Upper lobe of left lung (tissue), 4 donors: Measurements from ENCODE around the gene CHM.

Source experiments
- CTCF ChIP-seq, 6 experiments: fragments of 450-650 bp in 4 of 6; fragments of 200-600 bp in 2 of 6; sonication (generic) in 2 of 6; IDR thresholded peaks; one replicate each; pipeline ENCODE4 v1.5.1; 2016 to 2019; ENCODE audit warnings: antibody characterized with exemption in 6 of 6
- EP300 ChIP-seq, 4 donors: sonication (generic); formaldehyde crosslinking; IDR thresholded peaks; one replicate each; pipeline ENCODE4 v1.5.1; 2017; ENCODE audit warnings: antibody characterized with exemption in 4 of 4, control low read depth in 2 of 4
- POLR2A ChIP-seq, 4 donors: fragments of 450-650 bp; IDR thresholded peaks; one replicate each; pipeline ENCODE4 v1.5.1; 2016 to 2017; ENCODE audit warnings: antibody characterized with exemption in 4 of 4, mild to moderate bottlenecking in 2 of 4
- POLR2AphosphoS5 ChIP-seq, 2 donors: sonication (generic); formaldehyde crosslinking; IDR thresholded peaks; one replicate each; pipeline ENCODE4 v1.5.1; 2017; ENCODE audit warnings: antibody characterized with exemption in 2 of 2

- TF ChIP-seq EP300 (IDR thresholded peaks at IDR 0.05) (no peak), POLR2A (IDR thresholded peaks at IDR 0.05) (no peak), CTCF (IDR thresholded peaks at IDR 0.05) (no peak), POLR2AphosphoS5 (IDR thresholded peaks at IDR 0.05) (no peak)
Observed at GRCh38 chrX:85882601-85883000, 164.8 kb downstream of the CHM start.
